Fibroblast of gingiva (primary cell): Measurements from ENCODE around the gene HSPG2.

Source experiments
- DNase-seq: peaks from one replicate; pipeline ENCODE4 v3.0.0-alpha.2; 2011; ENCODE audit warnings: low read depth

The HSPG2 gene

DNA sequence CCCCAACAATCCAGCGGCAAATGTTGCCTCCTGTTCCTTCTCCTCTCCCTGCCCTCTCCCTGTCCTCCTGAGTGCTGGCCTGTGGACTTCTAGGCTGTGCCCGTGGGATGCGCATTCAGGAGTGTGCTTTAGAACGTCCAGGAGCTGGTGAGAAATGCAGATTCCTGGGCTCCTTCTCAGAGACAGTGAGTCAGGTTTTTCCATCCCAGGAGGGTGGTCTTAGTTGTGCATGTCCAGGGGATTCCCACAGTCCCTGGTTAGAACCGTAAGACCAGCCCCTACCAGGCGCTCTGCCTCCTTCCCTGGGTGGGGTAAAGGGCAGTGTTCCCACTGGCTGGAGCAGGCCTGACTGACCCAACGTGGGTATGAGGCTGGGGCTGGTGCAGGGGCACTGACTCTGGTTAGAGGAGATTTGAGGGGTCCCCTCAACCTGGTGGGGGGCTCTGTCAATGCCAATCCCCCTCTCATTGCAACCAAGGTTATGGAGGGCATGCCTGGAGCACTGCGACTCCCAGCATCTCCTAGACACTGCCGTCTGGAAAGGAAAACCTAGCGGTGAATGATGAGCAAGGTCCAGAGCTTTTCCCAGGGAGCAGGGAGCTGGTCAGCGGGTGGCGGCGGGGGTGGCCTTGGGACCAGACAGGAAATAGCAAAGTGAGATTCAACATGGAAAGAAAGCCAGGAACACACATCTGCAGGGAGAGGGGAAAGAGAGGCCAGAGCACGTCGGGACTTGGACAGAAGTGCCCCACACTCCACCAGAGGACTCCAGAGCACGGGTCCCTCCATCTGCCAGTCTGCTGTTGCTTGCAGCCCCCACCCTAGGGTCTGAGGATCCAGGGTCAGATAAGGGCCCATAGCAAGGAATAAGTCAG lies 38.5 kb downstream of the HSPG2 start:
- no peak for DNase-seq

- no peak for DNase-seq
Measured at GRCh38 chr1:21897844-21898243, 39.3 kb downstream of the HSPG2 start.

- DNase-seq, result peak; percentile 65
Measured at GRCh38 chr1:21896652-21897532, 40.2 kb downstream of the HSPG2 start.

DNA sequence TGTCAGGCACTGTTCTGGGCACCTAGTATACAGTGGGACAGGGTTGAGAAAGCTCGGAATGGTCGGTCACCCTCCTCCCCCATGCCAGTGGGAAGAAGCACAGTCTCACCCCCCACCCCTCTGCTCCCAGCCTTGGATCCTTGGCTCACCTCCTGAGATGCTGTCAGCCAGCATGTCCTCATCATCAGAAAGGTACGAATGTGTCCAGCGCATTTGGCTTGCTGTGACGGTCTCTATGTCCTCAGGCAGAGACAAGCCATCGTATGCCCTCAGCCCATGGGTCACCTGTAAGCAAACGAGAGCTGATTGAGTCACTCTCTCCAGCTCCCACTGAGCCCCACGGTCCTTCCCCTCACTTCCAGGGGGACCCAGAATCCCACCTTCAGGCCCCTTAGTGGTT lies 41.1 kb downstream of the HSPG2 start:
- DNase-seq, result no peak

DNA sequence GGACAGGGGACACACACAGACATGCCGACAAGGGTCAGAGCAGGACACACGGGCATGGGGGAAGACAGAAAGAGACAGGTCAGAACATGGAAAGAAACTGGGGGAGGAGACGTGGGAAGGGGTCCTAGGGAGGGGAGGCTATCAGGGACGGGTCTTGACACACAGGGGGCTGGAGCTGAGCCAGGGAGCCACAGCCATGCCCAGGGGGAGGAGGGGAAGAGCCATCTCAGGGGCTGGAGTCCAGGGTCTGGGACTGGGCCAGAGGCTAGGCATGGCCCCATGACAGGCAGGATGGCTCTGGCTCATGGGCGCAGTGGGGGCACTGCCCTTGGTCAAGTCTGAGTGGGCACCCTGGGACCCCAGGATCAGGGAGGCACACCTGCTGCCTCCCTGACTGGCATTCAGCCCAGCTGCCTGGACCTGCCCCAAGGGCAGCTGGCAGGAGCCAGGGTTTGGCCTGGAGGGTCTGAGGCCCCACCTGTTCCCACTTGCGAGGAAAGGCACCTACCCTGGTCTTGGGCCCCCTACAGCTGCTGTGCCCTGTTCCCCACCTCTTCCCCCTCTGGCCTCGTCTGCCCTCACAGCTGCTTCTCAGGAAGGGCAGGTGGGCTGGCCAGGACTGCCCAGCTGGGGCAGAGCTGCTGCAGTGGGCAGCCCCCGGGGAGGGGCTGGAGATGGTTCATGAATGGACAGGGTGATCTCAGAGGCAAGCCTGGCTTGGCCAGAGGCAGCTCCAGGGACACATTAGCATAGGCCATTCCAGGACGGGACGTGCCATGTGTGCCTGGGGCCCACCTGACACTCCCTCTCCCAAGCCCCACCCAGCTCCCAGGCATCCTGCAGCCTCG lies 42.9 kb downstream of the HSPG2 start:
- no peak for DNase-seq

- DNase-seq, result no peak
Measured at GRCh38 chr1:21893046-21893805, 43.9 kb downstream of the HSPG2 start.

- DNase-seq, result no peak
Measured at GRCh38 chr1:21891621-21892479, 45.3 kb downstream of the HSPG2 start.

DNA sequence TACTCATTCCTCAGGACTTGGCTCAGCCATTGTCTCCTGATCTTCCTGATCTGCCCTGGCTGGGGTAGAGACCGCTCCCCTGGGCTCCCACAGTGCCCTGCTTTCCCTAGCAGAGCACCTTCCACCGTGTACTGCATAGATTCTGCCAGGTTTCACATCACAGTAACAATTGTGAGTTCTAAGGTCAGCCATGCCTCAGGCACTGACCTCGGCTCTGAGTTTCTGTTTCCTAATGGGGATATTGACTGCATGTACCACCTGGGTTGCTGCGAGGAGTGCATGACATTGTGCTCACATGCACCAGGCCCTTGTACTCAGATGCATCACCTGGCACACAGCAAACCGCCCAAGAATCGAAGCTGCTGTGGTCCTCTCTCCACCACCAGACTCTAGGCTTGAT lies 46.0 kb downstream of the HSPG2 start:
- no peak for DNase-seq

DNA sequence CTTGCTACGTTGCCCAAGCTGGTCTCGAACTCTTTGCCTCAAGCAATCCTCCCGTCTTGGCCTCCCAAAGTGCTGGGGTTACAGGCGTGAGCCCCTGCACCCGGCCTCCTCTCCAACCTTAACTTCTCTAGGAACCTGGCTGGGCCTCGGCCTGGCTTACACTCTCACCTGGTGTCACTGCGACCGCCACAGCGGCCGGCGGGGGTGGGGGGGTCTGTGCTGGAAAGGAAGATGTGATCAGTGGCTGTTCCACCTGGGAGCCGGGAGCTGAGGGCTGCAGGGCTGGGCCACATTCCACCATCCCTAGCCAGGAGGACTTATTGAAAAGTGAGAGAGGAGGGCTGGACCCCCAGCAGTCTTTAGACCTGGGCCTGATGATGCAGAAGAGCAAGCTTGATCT lies 48.6 kb downstream of the HSPG2 start:
- no peak for DNase-seq

DNA sequence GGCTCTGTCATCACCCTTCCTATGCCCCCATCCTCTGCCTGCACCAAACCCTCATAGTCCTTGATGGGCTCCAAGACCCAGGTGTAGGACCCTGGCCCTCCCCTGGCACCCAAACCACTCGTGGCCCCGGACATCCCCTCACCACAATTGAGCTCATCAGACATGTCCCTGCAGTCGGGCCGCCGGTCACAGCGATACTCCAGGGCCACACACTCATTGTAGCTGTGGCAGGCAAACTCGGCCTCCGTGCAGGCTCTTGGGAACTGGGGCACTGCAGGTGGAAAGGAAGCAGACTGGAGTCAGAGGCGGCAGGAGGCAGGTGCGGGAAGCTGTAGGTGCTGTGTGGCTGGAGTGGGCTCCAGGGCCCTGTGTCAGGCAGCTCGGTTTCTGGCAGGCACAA lies 49.3 kb downstream of the HSPG2 start:
- DNase-seq, result no peak

- no peak for DNase-seq
Measured at GRCh38 chr1:21887216-21887736, 49.8 kb downstream of the HSPG2 start.

GRCh38 chr1:21886486-21887215 lies 50.5 kb downstream of the HSPG2 start:
- no peak for DNase-seq

- DNase-seq, result no peak
Measured at GRCh38 chr1:21885236-21886037, 51.7 kb downstream of the HSPG2 start.

DNA sequence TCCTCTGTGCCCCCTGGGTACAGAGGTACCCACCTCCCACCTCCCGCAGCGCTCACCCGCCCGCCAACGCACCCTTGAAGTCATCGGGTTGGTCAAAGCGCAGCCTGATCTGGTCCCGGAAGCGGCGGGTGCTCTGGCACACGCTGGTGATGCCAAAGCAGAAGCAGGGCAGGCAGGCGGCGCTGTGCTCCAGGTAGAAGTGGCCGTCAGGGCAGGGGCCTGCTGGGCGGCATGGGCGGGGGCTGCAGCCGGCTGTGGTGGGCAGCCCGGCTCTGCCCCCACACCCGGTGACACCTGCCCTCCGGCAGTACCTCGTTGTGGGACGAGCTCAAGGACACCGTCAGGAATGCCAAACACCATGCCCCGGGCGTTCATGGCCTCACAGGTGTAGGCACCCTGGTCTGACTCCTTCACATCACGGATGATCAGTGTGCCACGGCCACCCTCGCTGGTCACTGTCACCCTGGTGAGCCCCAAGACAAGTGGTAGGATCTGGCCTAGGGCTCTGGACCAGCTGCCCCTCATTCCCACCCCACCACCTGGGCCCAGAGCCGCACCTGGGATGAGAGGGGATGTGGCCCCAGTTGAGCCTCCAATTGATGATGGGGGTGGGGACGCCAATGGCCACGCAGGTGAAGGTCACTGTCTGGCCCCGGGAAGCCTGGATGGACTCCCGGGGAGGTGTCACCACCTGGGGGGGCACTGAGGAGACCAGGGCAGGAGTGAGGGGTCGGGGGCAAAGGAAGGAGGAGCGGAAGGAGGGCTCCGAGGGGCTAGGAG lies 52.5 kb downstream of the HSPG2 start:
- DNase-seq, result no peak

- no peak for DNase-seq
Measured at GRCh38 chr1:21882721-21883415, 54.2 kb downstream of the HSPG2 start.

DNA sequence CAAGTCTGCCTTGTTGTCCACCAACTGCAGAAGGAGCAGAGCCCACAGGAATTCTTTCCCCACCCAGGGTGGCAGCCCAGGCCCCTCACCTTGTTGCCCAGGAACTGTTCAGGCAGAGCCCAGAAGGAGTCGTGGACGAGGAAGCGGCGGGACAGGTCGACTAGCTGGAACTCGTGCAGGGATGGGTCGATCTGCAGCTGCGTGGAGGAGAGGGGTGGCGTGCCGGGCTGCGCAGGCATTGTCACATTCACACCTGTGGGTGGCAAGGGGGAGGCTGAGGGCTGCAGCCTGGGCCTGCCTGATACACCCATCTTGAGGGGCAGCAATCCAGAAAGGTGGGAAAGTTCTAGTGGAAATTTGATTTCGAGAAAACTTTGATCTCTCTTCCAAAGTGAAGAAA lies 55.9 kb downstream of the HSPG2 start:
- no peak for DNase-seq

GRCh38 chr1:21880619-21880970 lies 56.5 kb downstream of the HSPG2 start:
- DNase-seq, result no peak
